ENCODE results near the gene EMP3. TPM values are rescaled to one million over a fixed set of nuclear protein-coding genes. Genes with fewer than 3 reads are reported as not detected.

EMP3 gene
- total and polyA plus RNA-seq, 2 experiments from 2014 or later: 6.0 to 25.1 TPM

DNA sequence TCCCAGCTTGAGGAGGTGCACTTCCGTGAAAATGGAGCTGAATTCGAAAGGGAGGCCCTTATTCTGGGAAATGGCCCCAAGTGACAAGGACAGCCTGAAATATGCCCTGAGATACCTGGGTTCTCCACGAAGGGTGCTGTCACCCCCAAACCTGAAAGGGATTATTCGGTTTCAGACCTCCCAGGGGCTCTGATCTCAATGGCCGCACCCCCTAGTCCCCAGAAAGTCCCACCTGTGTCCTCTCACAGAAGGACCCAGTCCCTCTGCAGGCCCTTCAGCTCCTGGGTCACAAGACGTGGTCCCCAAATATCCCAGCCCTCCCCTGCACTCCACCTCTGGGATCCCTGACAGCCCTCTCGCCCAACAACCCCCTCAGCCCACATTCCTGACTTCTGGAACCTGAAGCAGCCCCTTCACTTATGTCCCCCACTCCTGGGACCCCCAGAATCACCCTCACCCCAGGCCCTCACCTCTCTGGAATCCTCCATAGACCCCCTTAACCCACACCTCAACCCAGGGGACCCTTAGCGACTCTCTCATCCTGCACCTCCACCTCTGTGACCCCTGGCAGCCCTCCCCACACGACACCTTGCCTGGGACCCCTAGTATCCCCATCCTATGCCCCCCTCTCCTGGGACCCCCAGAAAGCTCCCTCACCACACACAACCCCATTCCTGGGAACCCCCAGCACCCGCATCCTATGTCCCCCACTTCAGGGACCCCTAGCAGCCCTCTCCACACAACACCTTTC lies 39.4 kb downstream of the EMP3 start:
- Mint-ChIP-seq H3K27me3 (ENCODE audit: insufficient read depth, low read depth, poor library complexity) (peaks cover 10% of the 10 kb centered on the region), H3K36me3 (ENCODE audit: low read depth) (peaks cover 5% of the 10 kb centered on the region; the same call in 2 of the 3 replicates), H3K4me3 (peak overlapping the region; percentile 87), H3K4me1 (peaks cover 10% of the 10 kb centered on the region; the same call in 2 of the 3 replicates), H3K9me3 (no peaks in the 10 kb centered on the region; the same call in 2 of the 3 replicates), H3K27ac (peak overlapping the region; percentile 91)
- DNase-seq (ENCODE audit: low spot score): no peak
- Histone ChIP-seq H4K20me1 (replicated peaks; ENCODE audit: insufficient read depth) (no peaks in the 10 kb centered on the region), H3K79me2 (replicated peaks; ENCODE audit: insufficient read depth) (no peaks in the 10 kb centered on the region), H3K4me3 (peak overlapping the region; percentile 58), H2AFZ (peak overlapping the region; percentile 52; the same call in 1 of the 2 replicates), H3K27me3 (ENCODE audit: insufficient read depth) (no peaks in the 10 kb centered on the region), H3K36me3 (ENCODE audit: insufficient read depth) (no peaks in the 10 kb centered on the region), H3K9me2 (ENCODE audit: insufficient read depth) (no peaks in the 10 kb centered on the region), H3K27ac (ENCODE audit: low read depth) (peak overlapping the region; percentile 83), H3K4me1 (ENCODE audit: insufficient read depth) (no peaks in the 10 kb centered on the region), H3F3A (replicated peaks; ENCODE audit: low read depth) (no peaks in the 10 kb centered on the region), H3K4me2 (peak overlapping the region; percentile 78)
- TF ChIP-seq ZNF114 (CRISPR knock-in tag; IDR thresholded peaks at IDR 0.05): no peak
- TF ChIP-seq, protein P1, sequence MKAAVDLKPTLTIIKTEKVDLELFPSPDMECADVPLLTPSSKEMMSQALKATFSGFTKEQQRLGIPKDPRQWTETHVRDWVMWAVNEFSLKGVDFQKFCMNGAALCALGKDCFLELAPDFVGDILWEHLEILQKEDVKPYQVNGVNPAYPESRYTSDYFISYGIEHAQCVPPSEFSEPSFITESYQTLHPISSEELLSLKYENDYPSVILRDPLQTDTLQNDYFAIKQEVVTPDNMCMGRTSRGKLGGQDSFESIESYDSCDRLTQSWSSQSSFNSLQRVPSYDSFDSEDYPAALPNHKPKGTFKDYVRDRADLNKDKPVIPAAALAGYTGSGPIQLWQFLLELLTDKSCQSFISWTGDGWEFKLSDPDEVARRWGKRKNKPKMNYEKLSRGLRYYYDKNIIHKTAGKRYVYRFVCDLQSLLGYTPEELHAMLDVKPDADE (IDR thresholded peaks at IDR 0.05): no peak
- TF ChIP-seq STAT1 (IDR thresholded peaks at IDR 0.05; ENCODE audit: unreplicated experiment): no peak
- TF ChIP-seq, protein P2, sequence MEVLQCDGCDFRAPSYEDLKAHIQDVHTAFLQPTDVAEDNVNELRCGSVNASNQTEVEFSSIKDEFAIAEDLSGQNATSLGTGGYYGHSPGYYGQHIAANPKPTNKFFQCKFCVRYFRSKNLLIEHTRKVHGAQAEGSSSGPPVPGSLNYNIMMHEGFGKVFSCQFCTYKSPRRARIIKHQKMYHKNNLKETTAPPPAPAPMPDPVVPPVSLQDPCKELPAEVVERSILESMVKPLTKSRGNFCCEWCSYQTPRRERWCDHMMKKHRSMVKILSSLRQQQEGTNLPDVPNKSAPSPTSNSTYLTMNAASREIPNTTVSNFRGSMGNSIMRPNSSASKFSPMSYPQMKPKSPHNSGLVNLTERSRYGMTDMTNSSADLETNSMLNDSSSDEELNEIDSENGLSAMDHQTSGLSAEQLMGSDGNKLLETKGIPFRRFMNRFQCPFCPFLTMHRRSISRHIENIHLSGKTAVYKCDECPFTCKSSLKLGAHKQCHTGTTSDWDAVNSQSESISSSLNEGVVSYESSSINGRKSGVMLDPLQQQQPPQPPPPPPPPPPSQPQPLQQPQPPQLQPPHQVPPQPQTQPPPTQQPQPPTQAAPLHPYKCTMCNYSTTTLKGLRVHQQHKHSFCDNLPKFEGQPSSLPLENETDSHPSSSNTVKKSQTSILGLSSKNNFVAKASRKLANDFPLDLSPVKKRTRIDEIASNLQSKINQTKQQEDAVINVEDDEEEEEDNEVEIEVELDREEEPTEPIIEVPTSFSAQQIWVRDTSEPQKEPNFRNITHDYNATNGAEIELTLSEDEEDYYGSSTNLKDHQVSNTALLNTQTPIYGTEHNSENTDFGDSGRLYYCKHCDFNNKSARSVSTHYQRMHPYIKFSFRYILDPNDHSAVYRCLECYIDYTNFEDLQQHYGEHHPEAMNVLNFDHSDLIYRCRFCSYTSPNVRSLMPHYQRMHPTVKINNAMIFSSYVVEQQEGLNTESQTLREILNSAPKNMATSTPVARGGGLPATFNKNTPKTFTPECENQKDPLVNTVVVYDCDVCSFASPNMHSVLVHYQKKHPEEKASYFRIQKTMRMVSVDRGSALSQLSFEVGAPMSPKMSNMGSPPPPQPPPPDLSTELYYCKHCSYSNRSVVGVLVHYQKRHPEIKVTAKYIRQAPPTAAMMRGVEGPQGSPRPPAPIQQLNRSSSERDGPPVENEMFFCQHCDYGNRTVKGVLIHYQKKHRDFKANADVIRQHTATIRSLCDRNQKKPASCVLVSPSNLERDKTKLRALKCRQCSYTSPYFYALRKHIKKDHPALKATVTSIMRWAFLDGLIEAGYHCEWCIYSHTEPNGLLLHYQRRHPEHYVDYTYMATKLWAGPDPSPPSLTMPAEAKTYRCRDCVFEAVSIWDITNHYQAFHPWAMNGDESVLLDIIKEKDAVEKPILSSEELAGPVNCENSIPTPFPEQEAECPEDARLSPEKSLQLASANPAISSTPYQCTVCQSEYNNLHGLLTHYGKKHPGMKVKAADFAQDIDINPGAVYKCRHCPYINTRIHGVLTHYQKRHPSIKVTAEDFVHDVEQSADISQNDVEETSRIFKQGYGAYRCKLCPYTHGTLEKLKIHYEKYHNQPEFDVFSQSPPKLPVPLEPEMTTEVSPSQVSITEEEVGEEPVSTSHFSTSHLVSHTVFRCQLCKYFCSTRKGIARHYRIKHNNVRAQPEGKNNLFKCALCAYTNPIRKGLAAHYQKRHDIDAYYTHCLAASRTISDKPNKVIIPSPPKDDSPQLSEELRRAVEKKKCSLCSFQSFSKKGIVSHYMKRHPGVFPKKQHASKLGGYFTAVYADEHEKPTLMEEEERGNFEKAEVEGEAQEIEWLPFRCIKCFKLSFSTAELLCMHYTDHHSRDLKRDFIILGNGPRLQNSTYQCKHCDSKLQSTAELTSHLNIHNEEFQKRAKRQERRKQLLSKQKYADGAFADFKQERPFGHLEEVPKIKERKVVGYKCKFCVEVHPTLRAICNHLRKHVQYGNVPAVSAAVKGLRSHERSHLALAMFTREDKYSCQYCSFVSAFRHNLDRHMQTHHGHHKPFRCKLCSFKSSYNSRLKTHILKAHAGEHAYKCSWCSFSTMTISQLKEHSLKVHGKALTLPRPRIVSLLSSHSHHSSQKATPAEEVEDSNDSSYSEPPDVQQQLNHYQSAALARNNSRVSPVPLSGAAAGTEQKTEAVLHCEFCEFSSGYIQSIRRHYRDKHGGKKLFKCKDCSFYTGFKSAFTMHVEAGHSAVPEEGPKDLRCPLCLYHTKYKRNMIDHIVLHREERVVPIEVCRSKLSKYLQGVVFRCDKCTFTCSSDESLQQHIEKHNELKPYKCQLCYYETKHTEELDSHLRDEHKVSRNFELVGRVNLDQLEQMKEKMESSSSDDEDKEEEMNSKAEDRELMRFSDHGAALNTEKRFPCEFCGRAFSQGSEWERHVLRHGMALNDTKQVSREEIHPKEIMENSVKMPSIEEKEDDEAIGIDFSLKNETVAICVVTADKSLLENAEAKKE (CRISPR knock-in tag; IDR thresholded peaks at IDR 0.05): no peak
- no peak for TF ChIP-seq ZNF331 (CRISPR knock-in tag; IDR thresholded peaks at IDR 0.05; ENCODE audit: low read depth)
- no peak for TF ChIP-seq EZH2 (IDR thresholded peaks at IDR 0.05; ENCODE audit: low read depth, unreplicated experiment)
- no peak for TF ChIP-seq JUNB (IDR thresholded peaks at IDR 0.05; ENCODE audit: unreplicated experiment)
- no peak for TF ChIP-seq NANOG (IDR thresholded peaks at IDR 0.05; ENCODE audit: borderline replicate concordance)
- TF ChIP-seq EZH2phosphoT487 (IDR thresholded peaks at IDR 0.05; ENCODE audit: unreplicated experiment): no peak
- TF ChIP-seq CREB1 (CRISPR knock-in tag; IDR thresholded peaks at IDR 0.05; ENCODE audit: low read depth): no peak
- TF ChIP-seq, protein P3, sequence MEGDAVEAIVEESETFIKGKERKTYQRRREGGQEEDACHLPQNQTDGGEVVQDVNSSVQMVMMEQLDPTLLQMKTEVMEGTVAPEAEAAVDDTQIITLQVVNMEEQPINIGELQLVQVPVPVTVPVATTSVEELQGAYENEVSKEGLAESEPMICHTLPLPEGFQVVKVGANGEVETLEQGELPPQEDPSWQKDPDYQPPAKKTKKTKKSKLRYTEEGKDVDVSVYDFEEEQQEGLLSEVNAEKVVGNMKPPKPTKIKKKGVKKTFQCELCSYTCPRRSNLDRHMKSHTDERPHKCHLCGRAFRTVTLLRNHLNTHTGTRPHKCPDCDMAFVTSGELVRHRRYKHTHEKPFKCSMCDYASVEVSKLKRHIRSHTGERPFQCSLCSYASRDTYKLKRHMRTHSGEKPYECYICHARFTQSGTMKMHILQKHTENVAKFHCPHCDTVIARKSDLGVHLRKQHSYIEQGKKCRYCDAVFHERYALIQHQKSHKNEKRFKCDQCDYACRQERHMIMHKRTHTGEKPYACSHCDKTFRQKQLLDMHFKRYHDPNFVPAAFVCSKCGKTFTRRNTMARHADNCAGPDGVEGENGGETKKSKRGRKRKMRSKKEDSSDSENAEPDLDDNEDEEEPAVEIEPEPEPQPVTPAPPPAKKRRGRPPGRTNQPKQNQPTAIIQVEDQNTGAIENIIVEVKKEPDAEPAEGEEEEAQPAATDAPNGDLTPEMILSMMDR (conservative IDR thresholded peaks at IDR 0.05; ENCODE audit: low read depth in 2 of 2): no peak
- TF ChIP-seq, protein P4, sequence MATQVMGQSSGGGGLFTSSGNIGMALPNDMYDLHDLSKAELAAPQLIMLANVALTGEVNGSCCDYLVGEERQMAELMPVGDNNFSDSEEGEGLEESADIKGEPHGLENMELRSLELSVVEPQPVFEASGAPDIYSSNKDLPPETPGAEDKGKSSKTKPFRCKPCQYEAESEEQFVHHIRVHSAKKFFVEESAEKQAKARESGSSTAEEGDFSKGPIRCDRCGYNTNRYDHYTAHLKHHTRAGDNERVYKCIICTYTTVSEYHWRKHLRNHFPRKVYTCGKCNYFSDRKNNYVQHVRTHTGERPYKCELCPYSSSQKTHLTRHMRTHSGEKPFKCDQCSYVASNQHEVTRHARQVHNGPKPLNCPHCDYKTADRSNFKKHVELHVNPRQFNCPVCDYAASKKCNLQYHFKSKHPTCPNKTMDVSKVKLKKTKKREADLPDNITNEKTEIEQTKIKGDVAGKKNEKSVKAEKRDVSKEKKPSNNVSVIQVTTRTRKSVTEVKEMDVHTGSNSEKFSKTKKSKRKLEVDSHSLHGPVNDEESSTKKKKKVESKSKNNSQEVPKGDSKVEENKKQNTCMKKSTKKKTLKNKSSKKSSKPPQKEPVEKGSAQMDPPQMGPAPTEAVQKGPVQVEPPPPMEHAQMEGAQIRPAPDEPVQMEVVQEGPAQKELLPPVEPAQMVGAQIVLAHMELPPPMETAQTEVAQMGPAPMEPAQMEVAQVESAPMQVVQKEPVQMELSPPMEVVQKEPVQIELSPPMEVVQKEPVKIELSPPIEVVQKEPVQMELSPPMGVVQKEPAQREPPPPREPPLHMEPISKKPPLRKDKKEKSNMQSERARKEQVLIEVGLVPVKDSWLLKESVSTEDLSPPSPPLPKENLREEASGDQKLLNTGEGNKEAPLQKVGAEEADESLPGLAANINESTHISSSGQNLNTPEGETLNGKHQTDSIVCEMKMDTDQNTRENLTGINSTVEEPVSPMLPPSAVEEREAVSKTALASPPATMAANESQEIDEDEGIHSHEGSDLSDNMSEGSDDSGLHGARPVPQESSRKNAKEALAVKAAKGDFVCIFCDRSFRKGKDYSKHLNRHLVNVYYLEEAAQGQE (IDR thresholded peaks at IDR 0.05; ENCODE audit: unreplicated experiment): no peak
- ATAC-seq: no peak

Measured in GM23338 (cell line).